DND-41 (cell line): ENCODE results near the gene ACOT12.
"Not testable (repeated sequence)": the region's sequence is repeated elsewhere in the genome, so short reads cannot be mapped to it uniquely, and the experiment has no call there.

Experiments
- EZH2 ChIP-seq: IDR thresholded peaks from 3 replicates; pipeline ENCODE4 v1.6.1; 2012; ENCODE audit warnings: borderline replicate concordance, low read depth, mild to moderate bottlenecking, moderate library complexity, low read length, inconsistent platforms; ENCODE audit not compliant: severe bottlenecking
- TF ChIP-seq, protein P1 (sequence below): IDR thresholded peaks from 2 replicates; pipeline ENCODE4 v1.5.1; 2012; ENCODE audit warnings: borderline replicate concordance, low read length, moderate library complexity, mild to moderate bottlenecking; ENCODE audit not compliant: poor library complexity, severe bottlenecking; ENCODE audit errors: extremely low read depth

DNA sequence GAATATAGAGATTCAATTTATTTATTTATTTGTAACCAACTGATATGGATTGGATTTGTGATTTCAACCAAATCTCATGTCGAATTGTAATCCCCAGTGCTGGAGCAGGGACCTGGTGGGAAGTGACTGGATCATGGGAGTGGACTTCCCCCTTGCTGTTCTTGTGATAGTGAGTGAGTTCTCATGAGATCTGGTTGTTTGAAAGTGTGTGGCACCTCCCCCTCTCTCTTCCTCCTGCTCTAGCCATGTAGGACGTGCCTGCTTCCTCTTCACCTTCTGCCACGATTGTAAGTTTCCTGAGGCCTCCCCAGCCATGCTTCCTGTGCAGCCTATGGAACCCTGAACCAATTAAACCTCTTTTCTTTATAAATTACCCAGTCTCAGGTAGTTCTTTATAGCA, 55.7 kb downstream of the ACOT12 start:
- TF ChIP-seq, protein P1, sequence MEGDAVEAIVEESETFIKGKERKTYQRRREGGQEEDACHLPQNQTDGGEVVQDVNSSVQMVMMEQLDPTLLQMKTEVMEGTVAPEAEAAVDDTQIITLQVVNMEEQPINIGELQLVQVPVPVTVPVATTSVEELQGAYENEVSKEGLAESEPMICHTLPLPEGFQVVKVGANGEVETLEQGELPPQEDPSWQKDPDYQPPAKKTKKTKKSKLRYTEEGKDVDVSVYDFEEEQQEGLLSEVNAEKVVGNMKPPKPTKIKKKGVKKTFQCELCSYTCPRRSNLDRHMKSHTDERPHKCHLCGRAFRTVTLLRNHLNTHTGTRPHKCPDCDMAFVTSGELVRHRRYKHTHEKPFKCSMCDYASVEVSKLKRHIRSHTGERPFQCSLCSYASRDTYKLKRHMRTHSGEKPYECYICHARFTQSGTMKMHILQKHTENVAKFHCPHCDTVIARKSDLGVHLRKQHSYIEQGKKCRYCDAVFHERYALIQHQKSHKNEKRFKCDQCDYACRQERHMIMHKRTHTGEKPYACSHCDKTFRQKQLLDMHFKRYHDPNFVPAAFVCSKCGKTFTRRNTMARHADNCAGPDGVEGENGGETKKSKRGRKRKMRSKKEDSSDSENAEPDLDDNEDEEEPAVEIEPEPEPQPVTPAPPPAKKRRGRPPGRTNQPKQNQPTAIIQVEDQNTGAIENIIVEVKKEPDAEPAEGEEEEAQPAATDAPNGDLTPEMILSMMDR = not testable (repeated sequence)
- TF ChIP-seq EZH2 = not testable (repeated sequence)
